Astrocyte (in vitro differentiated cells and primary cell): ENCODE data around the gene LZTS3. TPM values are rescaled to one million over a fixed set of nuclear protein-coding genes. Genes with fewer than 3 reads are reported as not detected.

Experiments
- DNase-seq: peaks from one replicate; pipeline ENCODE4 v3.0.0-alpha.2; 2010; ENCODE audit warnings: low read depth
- FAIRE-seq: peaks from 2 replicates; lab custom pipeline; 2011; peaks lifted over from hg19 to GRCh38; lab: Jason Lieb, UNC
- H2AFZ ChIP-seq: 2 replicates; pipeline ENCODE4 v1.6.0; 2012; ENCODE audit warnings: low read depth, low read length, inconsistent platforms
- H3K27ac ChIP-seq: 2 replicates; pipeline ENCODE4 v1.5.1; 2011; ENCODE audit warnings: low read depth, low read length, inconsistent platforms
- H3K27me3 ChIP-seq: 2 replicates; pipeline ENCODE4 v1.6.0; 2011; ENCODE audit warnings: low read length, inconsistent platforms; ENCODE audit not compliant: insufficient read depth
- H3K36me3 ChIP-seq: 2 replicates; pipeline ENCODE4 v1.5.1; 2011; ENCODE audit warnings: low read length, inconsistent platforms; ENCODE audit not compliant: insufficient read depth
- H3K4me1 ChIP-seq: 2 replicates; pipeline ENCODE4 v1.5.1; 2011; ENCODE audit warnings: low read length, inconsistent platforms; ENCODE audit not compliant: insufficient read depth
- H3K4me2 ChIP-seq: 2 replicates; pipeline ENCODE4 v1.6.0; 2012; ENCODE audit warnings: low read length, inconsistent platforms
- H3K4me3 ChIP-seq: 2 replicates; pipeline ENCODE4 v1.5.1; 2011; ENCODE audit warnings: low read depth, mild to moderate bottlenecking, low read length, inconsistent platforms; ENCODE audit not compliant: insufficient read depth
- H3K79me2 ChIP-seq: 2 replicates; pipeline ENCODE4 v1.6.0; 2012; ENCODE audit warnings: mild to moderate bottlenecking, low read length, inconsistent platforms; ENCODE audit not compliant: insufficient read depth
- H3K9ac ChIP-seq: 2 replicates; pipeline ENCODE4 v1.6.0; 2012; ENCODE audit warnings: mild to moderate bottlenecking, low read length, inconsistent platforms
- H3K9me3 ChIP-seq: 2 replicates; pipeline ENCODE4 v1.5.1; 2012; ENCODE audit warnings: low read depth, mild to moderate bottlenecking, low read length, inconsistent platforms; ENCODE audit not compliant: insufficient read depth
- H4K20me1 ChIP-seq: 2 replicates; pipeline ENCODE4 v1.6.0; 2012; ENCODE audit warnings: low read length, inconsistent platforms; ENCODE audit not compliant: insufficient read depth
- H3K27ac Mint-ChIP-seq: one replicate; pipeline ENCODE4 v1.8.0; 2021; ENCODE audit warnings: mild to moderate bottlenecking, mixed read lengths; ENCODE audit not compliant: unreplicated experiment
- H3K27me3 Mint-ChIP-seq: one replicate; pipeline ENCODE4 v1.8.0; 2021; ENCODE audit warnings: low read depth, mixed read lengths; ENCODE audit not compliant: unreplicated experiment
- H3K36me3 Mint-ChIP-seq: one replicate; pipeline ENCODE4 v1.8.0; 2021; ENCODE audit warnings: low read depth, mixed read lengths; ENCODE audit not compliant: unreplicated experiment
- H3K4me1 Mint-ChIP-seq: one replicate; pipeline ENCODE4 v1.8.0; 2021; ENCODE audit warnings: low read depth, mixed read lengths; ENCODE audit not compliant: unreplicated experiment
- H3K4me3 Mint-ChIP-seq: one replicate; pipeline ENCODE4 v1.8.0; 2021; ENCODE audit warnings: mild to moderate bottlenecking, moderate library complexity, mixed read lengths; ENCODE audit not compliant: unreplicated experiment
- H3K9me3 Mint-ChIP-seq: one replicate; pipeline ENCODE4 v1.8.0; 2021; ENCODE audit warnings: mild to moderate bottlenecking, mixed read lengths; ENCODE audit not compliant: unreplicated experiment
- CTCF ChIP-seq: IDR thresholded peaks from 2 replicates; pipeline ENCODE4 v1.5.1; 2011; ENCODE audit warnings: low read depth, mild to moderate bottlenecking, inconsistent platforms, low read length, moderate library complexity; ENCODE audit not compliant: insufficient read depth
- EZH2 ChIP-seq: IDR thresholded peaks from 2 replicates; pipeline ENCODE4 v1.6.1; 2012; ENCODE audit warnings: mild to moderate bottlenecking, low read length, inconsistent platforms; ENCODE audit not compliant: insufficient read depth
- total RNA-seq: library from RNA; stranded (reverse); gene quantifications from 2 replicates; pipeline ENCODE4 v1.2.1, GENCODE V29; 2021

LZTS3 gene
- total RNA-seq, 1 donor from 2014 or later: 12.6 TPM

GRCh38 chr20:3181270-3181669 lies 7.9 kb upstream of the LZTS3 start:
- FAIRE-seq: no peak
- H3K27ac Mint-ChIP-seq: no peak overlapping the region

GRCh38 chr20:3180319-3180718 lies 7.0 kb upstream of the LZTS3 start:
- Mint-ChIP-seq H3K9me3 (no peaks in the 10 kb centered on the region), H3K27ac (no peak overlapping the region), H3K27me3 (no peaks in the 10 kb centered on the region), H3K4me1 (peaks cover 2% of the 10 kb centered on the region), H3K4me3 (no peak overlapping the region), H3K36me3 (no peaks in the 10 kb centered on the region)
- TF ChIP-seq EZH2 (no peak), CTCF (no peak)
- H2AFZ ChIP-seq: no peak overlapping the region
- H3K27ac ChIP-seq: no peak overlapping the region
- no peaks in the 10 kb centered on the region for H3K4me1 ChIP-seq
- no peaks in the 10 kb centered on the region for H3K36me3 ChIP-seq
- no peak overlapping the region for H3K4me2 ChIP-seq
- no peaks in the 10 kb centered on the region for H3K9me3 ChIP-seq
- no peaks in the 10 kb centered on the region for H3K79me2 ChIP-seq
- no peaks in the 10 kb centered on the region for H3K27me3 ChIP-seq
- DNase-seq: no peak
- no peak for FAIRE-seq
- H4K20me1 ChIP-seq: no peaks in the 10 kb centered on the region
- no peak overlapping the region for H3K9ac ChIP-seq
- no peak overlapping the region for H3K4me3 ChIP-seq

More at GRCh38 chr20:3181270-3181669, 7.9 kb upstream of the LZTS3 start:
- no peaks in the 10 kb centered on the region for H3K36me3 Mint-ChIP-seq
- no peaks in the 10 kb centered on the region for H3K4me1 ChIP-seq
- no peak overlapping the region for H3K4me2 ChIP-seq
- TF ChIP-seq EZH2 (no peak), CTCF (no peak)
- H3K27me3 ChIP-seq: no peaks in the 10 kb centered on the region
- H3K79me2 ChIP-seq: no peaks in the 10 kb centered on the region
- no peak overlapping the region for H3K9ac ChIP-seq
- H3K4me3 ChIP-seq: no peak overlapping the region
- no peaks in the 10 kb centered on the region for H3K9me3 Mint-ChIP-seq
- no peaks in the 10 kb centered on the region for H3K27me3 Mint-ChIP-seq
- H4K20me1 ChIP-seq: no peaks in the 10 kb centered on the region
- no peak overlapping the region for H3K27ac ChIP-seq
- no peak overlapping the region for H3K4me3 Mint-ChIP-seq
- DNase-seq: no peak
- H3K36me3 ChIP-seq: no peaks in the 10 kb centered on the region
- no peak overlapping the region for H2AFZ ChIP-seq
- no peaks in the 10 kb centered on the region for H3K9me3 ChIP-seq
- H3K4me1 Mint-ChIP-seq: no peaks in the 10 kb centered on the region

- H3K4me3 Mint-ChIP-seq: no peak overlapping the region
- Histone ChIP-seq H4K20me1 (no peaks in the 10 kb centered on the region), H3K4me1 (peaks cover 12% of the 10 kb centered on the region), H3K27ac (no peak overlapping the region), H3K79me2 (no peaks in the 10 kb centered on the region), H3K9me3 (no peaks in the 10 kb centered on the region), H3K4me3 (no peak overlapping the region), H3K4me2 (no peak overlapping the region), H3K27me3 (no peaks in the 10 kb centered on the region), H3K36me3 (no peaks in the 10 kb centered on the region), H3K9ac (no peak overlapping the region), H2AFZ (no peak overlapping the region)
- no peak for FAIRE-seq
- TF ChIP-seq CTCF (no peak), EZH2 (no peak)
- no peak overlapping the region for H3K27ac Mint-ChIP-seq
- H3K9me3 Mint-ChIP-seq: no peaks in the 10 kb centered on the region
- H3K27me3 Mint-ChIP-seq: no peaks in the 10 kb centered on the region
- H3K36me3 Mint-ChIP-seq: no peaks in the 10 kb centered on the region
- DNase-seq: no peak
- H3K4me1 Mint-ChIP-seq: peaks cover 3% of the 10 kb centered on the region
Measured at GRCh38 chr20:3177746-3178485, 4.6 kb upstream of the LZTS3 start.
